CD4-positive, alpha-beta T cell treated with Interleukin-6 at 100 ng/mL for 8 hours (primary cell): ENCODE measurements around the gene PRPH.
"Not testable (repeated sequence)": the region's sequence is repeated elsewhere in the genome, so short reads cannot be mapped to it uniquely, and the experiment has no call there.

Experiments used
- DNase-seq: peaks from one replicate; pipeline ENCODE4 v3.0.0-alpha.2; 2020; ENCODE audit warnings: mixed read lengths, low spot score

Gene PRPH

GRCh38 chr12:49332891-49333371 is 38.0 kb downstream of the PRPH start:
- DNase-seq = no peak

DNA sequence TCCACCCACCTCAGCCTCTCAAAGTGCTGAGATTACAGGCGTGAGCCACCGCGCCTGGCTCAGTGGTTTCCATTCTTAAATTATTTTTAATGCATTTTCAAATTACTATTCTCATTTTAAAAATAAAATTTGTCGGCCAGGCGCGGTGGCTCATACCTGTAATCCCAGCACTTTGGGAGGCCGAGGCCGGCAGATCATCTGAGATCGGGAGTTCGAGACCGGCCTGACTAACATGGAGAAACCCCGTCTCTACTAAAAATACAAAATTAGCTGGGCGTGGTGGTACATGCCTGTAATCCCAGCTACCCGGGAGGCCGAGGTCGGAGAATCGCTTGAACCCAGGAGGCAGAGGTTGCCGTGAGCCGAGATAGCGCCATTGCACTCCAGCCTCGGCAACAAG is 38.8 kb downstream of the PRPH start:
- not testable (repeated sequence) for DNase-seq

GRCh38 chr12:49334226-49334625 is 39.3 kb downstream of the PRPH start:
- no peak for DNase-seq

GRCh38 chr12:49334681-49335080 is 39.7 kb downstream of the PRPH start:
- no peak for DNase-seq

- no peak for DNase-seq
These were observed 40.4 kb downstream of the PRPH start for GRCh38 chr12:49335118-49335954.

- DNase-seq = no peak
These were observed 41.2 kb downstream of the PRPH start for GRCh38 chr12:49335955-49336644.

- DNase-seq = peak; percentile 82
These were observed 42.0 kb downstream of the PRPH start, which contains the start of gene C1QL4 for GRCh38 chr12:49336645-49337584. Gene C1QL4 (minus strand): TSS chr12:49337188. CDS start chr12:49336477, 711 bp downstream.

DNA sequence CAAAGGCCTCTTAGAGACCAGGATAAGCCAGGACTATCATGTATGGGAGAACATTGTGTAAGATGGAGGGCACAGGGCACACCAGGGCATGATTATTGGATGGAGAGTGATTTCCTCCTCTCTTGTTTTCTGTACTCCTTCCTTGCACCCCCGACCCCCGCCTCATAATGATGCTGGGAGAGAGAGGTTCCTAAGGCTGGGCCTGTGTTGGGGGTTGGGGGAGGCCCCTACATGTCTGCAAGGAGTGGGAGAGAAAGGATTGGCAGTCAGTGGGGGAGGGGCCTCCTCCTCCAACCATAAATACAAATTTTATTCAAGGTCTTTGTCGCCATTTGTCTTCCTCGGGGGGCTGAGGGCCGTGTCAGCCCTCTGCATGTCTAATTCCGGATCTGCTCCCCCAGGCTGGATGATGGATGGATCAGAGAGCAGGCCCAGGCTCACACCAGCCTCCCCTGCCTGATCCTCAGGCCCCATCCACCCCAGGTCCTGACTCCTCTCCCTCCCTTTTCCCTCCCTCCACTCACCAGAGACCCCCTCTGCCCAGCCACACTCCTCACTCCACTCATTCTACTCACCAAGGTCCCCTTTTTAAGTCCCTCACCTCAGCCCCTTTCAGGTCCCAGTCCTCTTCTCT is 44.0 kb downstream of the PRPH start:
- DNase-seq = no peak

DNA sequence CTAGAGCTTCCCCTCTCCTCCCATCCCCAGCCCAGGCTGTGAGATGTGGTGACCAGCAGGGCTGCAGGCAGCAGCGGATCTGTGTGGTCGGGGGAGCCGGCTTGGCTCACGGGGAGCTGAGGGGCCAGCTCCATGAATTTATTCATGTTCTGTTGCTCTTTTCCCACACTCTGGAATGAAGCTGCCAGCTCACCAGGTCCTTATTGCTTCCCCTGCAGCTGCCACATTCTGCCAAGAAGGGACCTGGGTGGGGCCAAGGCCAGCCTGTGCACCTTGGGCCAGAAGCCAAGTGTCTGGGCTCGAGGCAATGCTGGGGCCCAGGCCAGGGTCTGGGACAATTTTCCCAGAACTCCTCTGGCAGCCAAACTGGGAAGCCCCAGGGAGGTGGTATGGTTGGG is 44.5 kb downstream of the PRPH start:
- no peak for DNase-seq

GRCh38 chr12:49340095-49340870 is 45.3 kb downstream of the PRPH start:
- DNase-seq = no peak

GRCh38 chr12:49340971-49341776 is 46.2 kb downstream of the PRPH start:
- DNase-seq = no peak

DNA sequence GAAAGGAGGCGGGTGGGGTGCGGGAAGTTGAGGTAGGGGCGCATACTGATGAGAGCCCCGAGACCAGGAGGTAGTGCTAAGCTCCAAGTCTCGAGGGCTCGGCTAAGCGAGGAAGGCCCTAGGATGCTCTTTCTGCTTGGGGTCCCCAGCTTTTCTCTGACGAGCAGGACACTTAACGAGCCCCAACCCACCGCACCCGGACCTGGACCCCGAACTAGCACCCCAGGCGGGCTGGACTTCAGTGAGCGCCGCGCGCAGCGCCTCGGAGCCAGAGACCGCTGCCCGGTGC is 46.8 kb downstream of the PRPH start:
- no peak for DNase-seq

- DNase-seq = peak; percentile 63
These were observed 47.3 kb downstream of the PRPH start for GRCh38 chr12:49342066-49342913.

DNA sequence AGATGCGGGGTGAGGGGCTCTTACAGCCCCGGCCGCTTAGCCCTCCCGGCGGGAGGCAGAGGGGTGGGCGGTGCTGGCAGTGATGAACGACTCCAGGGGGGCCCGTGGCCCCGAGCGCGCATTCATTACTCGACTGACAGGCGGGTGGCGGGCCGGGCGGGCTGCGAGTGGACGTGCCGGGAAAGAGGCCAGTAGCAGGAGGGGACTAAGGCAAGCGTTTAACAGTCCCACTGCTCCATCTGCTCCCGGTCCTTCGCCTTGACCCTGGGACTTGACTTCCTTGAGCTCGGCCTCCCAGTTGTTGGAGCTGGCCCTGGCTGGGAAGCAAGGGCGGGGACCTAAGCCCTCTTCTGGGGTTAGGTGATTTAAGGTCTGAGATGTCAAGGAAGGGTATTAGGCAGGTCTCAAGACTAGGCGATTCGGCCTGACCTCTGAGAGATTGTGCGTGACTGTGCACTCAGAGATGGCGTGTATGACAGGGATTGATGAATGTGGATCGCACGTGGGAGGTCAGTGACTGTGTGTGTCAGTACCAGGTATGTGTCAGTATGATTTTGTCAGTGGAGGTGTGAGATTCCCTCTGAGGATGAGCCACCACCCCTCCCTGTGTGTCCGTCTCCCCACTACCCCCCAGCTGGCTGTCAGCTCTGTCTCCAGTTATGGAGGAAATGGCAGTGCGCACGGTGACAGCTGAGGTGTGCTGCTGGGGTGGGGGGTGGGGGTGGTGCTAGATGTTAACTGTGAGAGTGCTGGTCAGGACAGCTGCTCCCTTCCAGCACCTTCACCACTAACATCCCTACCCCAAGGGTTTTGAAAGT is 48.2 kb downstream of the PRPH start:
- DNase-seq = no peak

DNA sequence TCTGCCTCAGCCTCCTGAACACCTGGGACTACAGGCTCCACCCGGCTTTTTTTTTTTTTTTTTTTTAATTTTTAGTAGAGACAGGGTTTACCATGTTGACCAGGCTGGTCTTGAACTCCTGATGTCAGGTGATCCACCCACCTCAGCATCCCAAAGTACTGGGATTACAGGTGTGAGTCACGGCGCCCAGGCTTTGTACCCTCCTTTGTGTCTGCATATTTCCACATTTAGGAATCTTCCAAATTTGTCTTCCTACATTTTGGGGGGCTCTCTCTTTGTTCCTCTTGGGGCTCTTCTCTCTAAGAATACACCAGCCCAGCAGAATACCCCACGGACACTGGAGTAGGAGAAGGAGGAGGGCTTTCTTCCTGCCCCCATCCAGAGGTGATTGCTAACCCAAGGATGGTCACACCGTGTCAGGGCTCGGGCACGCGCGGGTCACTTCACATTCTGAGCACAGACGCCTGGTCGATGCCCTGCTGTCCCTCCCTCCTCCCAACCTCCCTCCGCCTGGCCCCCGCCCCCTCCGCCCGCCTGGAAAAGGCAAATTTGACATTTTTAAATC is 49.6 kb downstream of the PRPH start:
- DNase-seq = no peak

GRCh38 chr12:49345051-49345824 is 50.3 kb downstream of the PRPH start:
- no peak for DNase-seq
